H1 (cell line): ENCODE measurements around the gene CYP2C18. TPM values are rescaled to one million over a fixed set of nuclear protein-coding genes. Genes with fewer than 3 reads are reported as not detected.

ENCODE experiments used
- CTCF ChIA-PET: fragments of 300-600 bp; sonication (Branson Sonifier 250); formaldehyde crosslinking; loops from one replicate; lab custom pipeline; 2021; ENCODE audit not compliant: partially characterized antibody; lab: Charles Lee
- POLR2A ChIA-PET: fragments of 300-600 bp; sonication (Branson Sonifier 250); formaldehyde crosslinking; loops from one replicate; lab custom pipeline; 2021; ENCODE audit warnings: inconsistent platforms; ENCODE audit not compliant: partially characterized antibody; lab: Charles Lee
- DNase-seq, 2 experiments: peaks; one replicate each; pipeline versions ENCODE4 v3.0.0 to v3.0.0-alpha.2; 2010 to 2022; ENCODE audit warnings: low spot score in 2 of 2, low read depth in 1 of 2, mixed read lengths in 1 of 2
- FAIRE-seq: peaks from 2 replicates; lab custom pipeline; 2011; peaks lifted over from hg19 to GRCh38; lab: Jason Lieb, UNC
- H2AFZ ChIP-seq: 2 replicates; pipeline ENCODE4 v1.8.1; 2012; ENCODE audit warnings: low read length, inconsistent platforms
- H2AK5ac ChIP-seq: 2 replicates; pipeline ENCODE4 v1.6.1; 2013; ENCODE audit warnings: low read depth, low read length
- H2BK120ac ChIP-seq: replicated peaks from 2 replicates; pipeline ENCODE3; 2013; ENCODE audit warnings: low read depth, low read length, inconsistent platforms
- H2BK12ac ChIP-seq: 2 replicates; pipeline ENCODE4 v1.6.1; 2013; ENCODE audit warnings: low read depth, low read length
- H2BK15ac ChIP-seq: 2 replicates; pipeline ENCODE4 v1.6.1; 2013; ENCODE audit warnings: low read length
- H2BK20ac ChIP-seq: 2 replicates; pipeline ENCODE4 v1.6.1; 2013; ENCODE audit warnings: low read length
- H2BK5ac ChIP-seq: 2 replicates; pipeline ENCODE4 v1.6.1; 2013; ENCODE audit warnings: low read depth, low read length
- H3K14ac ChIP-seq: 2 replicates; pipeline ENCODE4 v1.6.1; 2013; ENCODE audit warnings: inconsistent platforms; ENCODE audit not compliant: insufficient read length
- H3K18ac ChIP-seq: 2 replicates; pipeline ENCODE4 v1.6.1; 2013; ENCODE audit warnings: low read length; ENCODE audit errors: extremely low read depth
- H3K23ac ChIP-seq: 2 replicates; pipeline ENCODE4 v1.6.1; 2013; ENCODE audit warnings: inconsistent platforms; ENCODE audit not compliant: insufficient read length
- H3K23me2 ChIP-seq: 2 replicates; pipeline ENCODE4 v1.6.1; 2013; ENCODE audit warnings: low read depth, low read length
- H3K27ac ChIP-seq: 2 replicates; pipeline ENCODE4 v1.6.1; 2011; ENCODE audit warnings: low read depth, low read length, inconsistent platforms
- H3K27me3 ChIP-seq, 4 experiments: replicated peaks in 1 of 4; 1 replicate in 1 of 4; 2 replicates in 3 of 4; pipeline versions ENCODE4 v1.6.1 to v1.8.1; 2011 to 2013; ENCODE audit warnings: low read length in 3 of 4, mild to moderate bottlenecking in 3 of 4, inconsistent platforms in 2 of 4, mixed read lengths in 2 of 4, moderate library complexity in 1 of 4; ENCODE audit not compliant: control insufficient read depth in 3 of 4, insufficient read depth in 3 of 4; ENCODE audit errors: extremely low read depth in 1 of 4
- H3K36me3 ChIP-seq, 4 experiments: 2 replicates each; pipeline versions ENCODE4 v1.6.1 to v1.8.1; 2011 to 2013; ENCODE audit warnings: mild to moderate bottlenecking in 4 of 4, low read length in 3 of 4, moderate library complexity in 2 of 4, control low read depth in 1 of 4, inconsistent platforms in 1 of 4; ENCODE audit not compliant: insufficient read depth in 4 of 4, control insufficient read depth in 2 of 4
- H3K4ac ChIP-seq: replicated peaks from 2 replicates; pipeline ENCODE3; 2013; ENCODE audit warnings: low read length, low read depth, mixed read lengths, inconsistent platforms; ENCODE audit not compliant: insufficient read length
- H3K4me1 ChIP-seq, 4 experiments: replicated peaks in 1 of 4; 1 replicate in 1 of 4; 2 replicates in 3 of 4; pipeline versions ENCODE4 v1.6.1 to v1.8.1; 2011 to 2013; ENCODE audit warnings: low read length in 3 of 4, inconsistent platforms in 2 of 4, mixed read lengths in 1 of 4; ENCODE audit not compliant: insufficient read depth in 4 of 4, control insufficient read depth in 3 of 4
- H3K4me2 ChIP-seq, 2 experiments: 2 replicates each; pipeline versions ENCODE4 v1.6.1 to v1.8.1; 2011 to 2013; ENCODE audit warnings: low read depth in 2 of 2, low read length in 2 of 2, control low read depth in 1 of 2, inconsistent platforms in 1 of 2, mild to moderate bottlenecking in 1 of 2; ENCODE audit not compliant: insufficient read depth in 1 of 2
- H3K4me3 ChIP-seq, 4 experiments: fragments of 200-600, 300-600 bp in 1 of 4; sonication (generic), shearing (Covaris generic), sonication (Bioruptor Twin) in 1 of 4; 2 replicates each; pipeline versions ENCODE4 v1.5.1 to v1.8.1; 2011 to 2016; ENCODE audit warnings: low read length in 4 of 4, low read depth in 3 of 4, control low read depth in 2 of 4, inconsistent platforms in 2 of 4, mild to moderate bottlenecking in 2 of 4, mixed read lengths in 1 of 4, moderate library complexity in 1 of 4; ENCODE audit not compliant: insufficient read depth in 2 of 4; ENCODE audit errors: extremely low read depth in 1 of 4
- H3K56ac ChIP-seq: replicated peaks from 2 replicates; pipeline ENCODE3; 2013; ENCODE audit warnings: low read depth, mild to moderate bottlenecking, mixed read lengths, low read length, inconsistent platforms; ENCODE audit not compliant: insufficient read length
- H3K79me1 ChIP-seq: 2 replicates; pipeline ENCODE4 v1.6.1; 2013; ENCODE audit warnings: low read depth, low read length, control low read depth
- H3K79me2 ChIP-seq, 2 experiments: 2 replicates each; pipeline versions ENCODE4 v1.6.1 to v1.8.1; 2012 to 2013; ENCODE audit warnings: low read length in 2 of 2, mild to moderate bottlenecking in 2 of 2, inconsistent platforms in 1 of 2; ENCODE audit not compliant: insufficient read depth in 2 of 2, control insufficient read depth in 1 of 2
- H3K9ac ChIP-seq, 4 experiments: replicated peaks in 1 of 4; 1 replicate in 1 of 4; 2 replicates in 3 of 4; pipeline versions ENCODE4 v1.6.1 to v1.8.1; 2011 to 2013; ENCODE audit warnings: low read depth in 3 of 4, low read length in 3 of 4, control low read depth in 2 of 4, mild to moderate bottlenecking in 2 of 4, moderate library complexity in 2 of 4, inconsistent platforms in 1 of 4; ENCODE audit errors: extremely low read depth in 1 of 4
- H3K9me3 ChIP-seq, 2 experiments: 2 replicates each; pipeline versions ENCODE4 v1.6.1 to v1.8.1; 2012 to 2013; ENCODE audit warnings: mild to moderate bottlenecking in 2 of 2, moderate library complexity in 2 of 2, control low read depth in 1 of 2, inconsistent platforms in 1 of 2, low read depth in 1 of 2, low read length in 1 of 2, mixed read lengths in 1 of 2; ENCODE audit not compliant: insufficient read depth in 2 of 2
- H4K20me1 ChIP-seq, 2 experiments: replicated peaks in 1 of 2; 2 replicates each; pipeline versions ENCODE3 to v1.8.1; 2011 to 2013; ENCODE audit warnings: inconsistent platforms in 2 of 2, low read length in 2 of 2, mild to moderate bottlenecking in 1 of 2; ENCODE audit not compliant: insufficient read depth in 2 of 2, control insufficient read depth in 1 of 2
- H4K5ac ChIP-seq: 2 replicates; pipeline ENCODE4 v1.6.1; 2013; ENCODE audit warnings: low read length, low read depth, mixed read lengths, inconsistent platforms; ENCODE audit not compliant: insufficient read length
- H4K8ac ChIP-seq: 2 replicates; pipeline ENCODE4 v1.8.0; 2013; ENCODE audit warnings: mild to moderate bottlenecking, moderate library complexity, low read length, inconsistent platforms; ENCODE audit not compliant: insufficient read depth; ENCODE audit errors: extremely low read depth
- H4K91ac ChIP-seq: replicated peaks from 2 replicates; pipeline ENCODE3; 2013; ENCODE audit warnings: low read length, mixed read lengths, inconsistent platforms; ENCODE audit not compliant: insufficient read length
- BACH1 ChIP-seq: IDR thresholded peaks from 2 replicates; pipeline ENCODE4 v1.6.1; 2012; ENCODE audit warnings: low read length, improper control_type of control experiment
- BCL11A ChIP-seq, 2 experiments: IDR thresholded peaks; one replicate each; pipeline ENCODE4 v1.6.1; 2011; ENCODE audit warnings: low read depth in 2 of 2, low read length in 2 of 2, mild to moderate bottlenecking in 2 of 2
- CTBP2 ChIP-seq: IDR thresholded peaks from 2 replicates; pipeline ENCODE4 v1.7.0; 2011; ENCODE audit warnings: borderline replicate concordance, mild to moderate bottlenecking, moderate library complexity, mixed read lengths, low read length; ENCODE audit not compliant: insufficient read depth, insufficient read length
- EZH2 ChIP-seq: fragments of 200-600 bp; sonication (generic); IDR thresholded peaks from 2 replicates; pipeline ENCODE4 v1.7.1; 2012; ENCODE audit warnings: low read depth, mild to moderate bottlenecking, moderate library complexity, low read length, inconsistent platforms; ENCODE audit not compliant: severe bottlenecking
- GABPA ChIP-seq: IDR thresholded peaks from 2 replicates; pipeline ENCODE4 v1.6.1; 2011; ENCODE audit warnings: mild to moderate bottlenecking, low read length, moderate library complexity, borderline replicate concordance; ENCODE audit not compliant: insufficient read depth
- HDAC2 ChIP-seq, 2 experiments: fragments of 300-600 bp in 1 of 2; sonication (generic) in 1 of 2; IDR thresholded peaks; 2 replicates each; pipeline ENCODE4 v1.6.1; 2011 to 2012; ENCODE audit warnings: low read depth in 2 of 2, low read length in 2 of 2, mild to moderate bottlenecking in 2 of 2, moderate library complexity in 2 of 2, borderline replicate concordance in 1 of 2, inconsistent platforms in 1 of 2
- KDM5A ChIP-seq: fragments of 200-600 bp; IDR thresholded peaks from 2 replicates; pipeline ENCODE4 v1.7.1; 2012; ENCODE audit warnings: mild to moderate bottlenecking, low read length, inconsistent platforms, mixed read lengths
- PHF8 ChIP-seq: fragments of 200-600 bp; sonication (generic); conservative IDR thresholded peaks from 2 replicates; pipeline ENCODE4 v1.7.1; 2012; ENCODE audit warnings: low read depth, mild to moderate bottlenecking, inconsistent platforms, low read length, moderate library complexity
- POU5F1 ChIP-seq: IDR thresholded peaks from 2 replicates; pipeline ENCODE4 v1.6.1; 2011; ENCODE audit warnings: low read depth, mild to moderate bottlenecking, low read length, moderate library complexity
- RXRA ChIP-seq: IDR thresholded peaks from 2 replicates; pipeline ENCODE4 v1.6.1; 2011; ENCODE audit warnings: low read depth, mild to moderate bottlenecking, low read length, moderate library complexity; ENCODE audit not compliant: insufficient read depth
- SIN3A ChIP-seq, 2 experiments: IDR thresholded peaks in 1 of 2; conservative IDR thresholded peaks in 1 of 2; 2 replicates each; pipeline ENCODE4 v1.6.1; 2011 to 2012; ENCODE audit warnings: low read length in 2 of 2, improper control_type of control experiment in 1 of 2, low read depth in 1 of 2, mild to moderate bottlenecking in 1 of 2
- SIX5 ChIP-seq: IDR thresholded peaks from 2 replicates; pipeline ENCODE4 v1.6.1; 2011; ENCODE audit warnings: mild to moderate bottlenecking, low read depth, low read length
- SP4 ChIP-seq: IDR thresholded peaks from 2 replicates; pipeline ENCODE4 v1.6.1; 2012; ENCODE audit warnings: low read length, inconsistent platforms
- YY1 ChIP-seq: IDR thresholded peaks from 2 replicates; pipeline ENCODE4 v1.6.1; 2011; ENCODE audit warnings: low read depth, mild to moderate bottlenecking, low read length
- WGBS, 2 experiments: shearing (Covaris generic) in 1 of 2; methylation state at CpG; one replicate each; pipeline versions ENCODE4 v1.1.6 to v1.1.7; 2013 to 2015; ENCODE audit warnings: low lambda C conversion rate in 2 of 2, mixed read lengths in 2 of 2, inconsistent platforms in 1 of 2, low coverage in 1 of 2, missing lambda C conversion rate in 1 of 2; ENCODE audit not compliant: insufficient replicate concordance in 2 of 2, insufficient coverage in 1 of 2, insufficient read length in 1 of 2; ENCODE audit errors: extremely low coverage in 1 of 2, missing lambda C conversion rate in 1 of 2; 5-methylcytosine and 5-hydroxymethylcytosine counted together
- polyA plus RNA-seq, 7 experiments: library from polyadenylated mRNA; depleted of rRNA in 3 of 7; stranded (reverse) in 5 of 7; unstranded in 2 of 7; fragments of >200 nt in 5 of 7; fragments of 200-250 nt in 2 of 7; gene quantifications; 1 replicate in 5 of 7; 2 replicates in 1 of 7; 4 replicates in 1 of 7; pipeline versions ENCODE4 v1.2.1 to v1.2.3, GENCODE V29; 2011 to 2013; ENCODE audit warnings: missing spikeins in 2 of 7, mixed read lengths in 2 of 7
- total RNA-seq: library from RNA; stranded (reverse); fragmentation: NEBNext Ultra II Directional; extraction: Animal tissue kit (Norgen Biotek cat#: 25700); gene quantifications from 2 replicates; pipeline ENCODE4 v1.2.1, GENCODE V29; 2021

The CYP2C18 gene
- total and polyA plus RNA-seq, 2 of the 8 experiments (the other 6 are each of a cell fraction or from before 2014, with no cell fraction given), result 0.17 TPM; not detected in 1

DNA sequence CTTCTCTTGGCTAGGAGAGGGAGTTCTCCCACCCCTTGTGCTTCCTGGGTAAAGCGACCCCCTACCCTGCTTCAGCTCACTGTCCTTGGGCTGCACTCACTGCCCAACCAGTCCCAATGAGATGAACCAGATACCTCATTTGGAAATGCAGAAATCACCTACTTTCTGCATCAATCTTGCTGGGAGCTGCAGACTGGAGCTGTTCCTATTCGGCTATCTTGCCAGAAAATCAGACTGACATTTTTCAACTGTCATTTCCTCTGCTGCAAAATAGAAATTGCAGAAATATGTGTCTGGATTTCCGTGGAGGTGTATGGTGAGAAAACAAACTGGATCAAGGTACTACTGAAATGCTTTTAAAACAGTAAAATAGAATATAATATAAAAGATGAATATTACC is 43.0 kb upstream of the CYP2C18 start:
- no peak overlapping the region for H3K4ac ChIP-seq
- H3K9ac ChIP-seq, result no peak overlapping the region
- no peak overlapping the region for H4K8ac ChIP-seq
- no peak overlapping the region for H3K27ac ChIP-seq
- FAIRE-seq (no peak), DNase-seq (no peak)
- no peak overlapping the region for H4K91ac ChIP-seq
- no peaks in the 10 kb centered on the region for H3K36me3 ChIP-seq
- no peak overlapping the region for H3K56ac ChIP-seq
- 86% methylated on average over 3 of the region's 3 CpGs; no CpG with 5 or more reads in 1 of the 2 experiments for WGBS, 2 experiments
- H2BK120ac ChIP-seq, result no peak overlapping the region
- no peak overlapping the region for H3K4me3 ChIP-seq
- H2AK5ac ChIP-seq, result no peak overlapping the region
- no peaks in the 10 kb centered on the region for H4K20me1 ChIP-seq
- no peaks in the 10 kb centered on the region for H3K79me1 ChIP-seq
- H4K5ac ChIP-seq, result no peak overlapping the region
- no peaks in the 10 kb centered on the region for H3K4me1 ChIP-seq
- H2BK5ac ChIP-seq, result no peak overlapping the region
- no peak overlapping the region for H3K23ac ChIP-seq
- no peak overlapping the region for H3K14ac ChIP-seq
- H2BK20ac ChIP-seq, result no peak overlapping the region
- H3K9me3 ChIP-seq, result peaks cover 4 to 9% of the 10 kb centered on the region in 2 experiments; a peak in 1 of 4 replicates
- POLR2A ChIA-PET, result interaction anchor here (0.7 to 2.0 kb wide), 5 partner anchors 10 to 164 kb away, joined by 3 to 5 read pairs (median 4); no protein-coding TSS in a partner anchor
- H3K23me2 ChIP-seq, result no peaks in the 10 kb centered on the region
- no peaks in the 10 kb centered on the region for H3K27me3 ChIP-seq
- no peak overlapping the region for H3K18ac ChIP-seq
- no peak overlapping the region for H2AFZ ChIP-seq
- no peaks in the 10 kb centered on the region for H3K79me2 ChIP-seq
- no peak overlapping the region for H2BK15ac ChIP-seq
- H2BK12ac ChIP-seq, result no peak overlapping the region
- H3K4me2 ChIP-seq, result no peak overlapping the region
- CTCF ChIA-PET, result interaction anchor here (0.6 to 3.3 kb wide), 12 partner anchors 11 to 893 kb away, joined by 3 to 22 read pairs (median 5); no protein-coding TSS in a partner anchor
- no peak for TF ChIP-seq BACH1
- no peak for TF ChIP-seq SIN3A (conservative IDR thresholded peaks at IDR 0.05 in 1 of 2, IDR thresholded peaks at IDR 0.05 in 1 of 2; ENCODE audit: low read depth in 1 of 2, low read length in 2 of 2)
- TF ChIP-seq POU5F1, result no peak
- TF ChIP-seq PHF8, result no peak
- TF ChIP-seq KDM5A, result no peak
- TF ChIP-seq GABPA, result no peak
- TF ChIP-seq SP4, result no peak
- no peak for TF ChIP-seq EZH2
- no peak for TF ChIP-seq RXRA
- TF ChIP-seq CTBP2, result no peak
- no peak for TF ChIP-seq BCL11A (IDR thresholded peaks at IDR 0.05; ENCODE audit: low read depth in 2 of 2, low read length in 2 of 2)
- no peak for TF ChIP-seq SIX5
- no peak for TF ChIP-seq HDAC2 (IDR thresholded peaks at IDR 0.05; ENCODE audit: borderline replicate concordance in 1 of 2, low read depth in 2 of 2, low read length in 2 of 2)
- TF ChIP-seq YY1, result no peak
